ENCODE data around the gene RAB24.
"Not testable (repeated sequence)": the region's sequence is repeated elsewhere in the genome, so short reads cannot be mapped to it uniquely, and the experiment has no call there.

RAB24 gene

GRCh38 chr5:177293819-177294581, 9.5 kb downstream of the RAB24 start:
- DNase-seq (ENCODE audit: low read depth): no peak

GRCh38 chr5:177291735-177292134, 11.8 kb downstream of the RAB24 start:
- no peak for DNase-seq (ENCODE audit: low read depth)

- DNase-seq (ENCODE audit: low read depth): no peak
Observed at GRCh38 chr5:177290816-177291596, 12.5 kb downstream of the RAB24 start.

- no peak for DNase-seq (ENCODE audit: low read depth)
Observed at GRCh38 chr5:177288191-177288590, 15.3 kb downstream of the RAB24 start.

- no peak for DNase-seq (ENCODE audit: low read depth)
Observed at GRCh38 chr5:177276886-177277285, 26.6 kb downstream of the RAB24 start.

- DNase-seq (ENCODE audit: low read depth): no peak
Observed at GRCh38 chr5:177275883-177276282, 27.6 kb downstream of the RAB24 start.

- DNase-seq (ENCODE audit: low read depth): no peak
Observed at GRCh38 chr5:177271113-177271512, 32.4 kb downstream of the RAB24 start.

GRCh38 chr5:177270653-177271052, 32.9 kb downstream of the RAB24 start:
- DNase-seq (ENCODE audit: low read depth): no peak

- DNase-seq (ENCODE audit: low read depth): no peak
Observed at GRCh38 chr5:177269976-177270375, 33.5 kb downstream of the RAB24 start.

GRCh38 chr5:177269232-177269895, 34.2 kb downstream of the RAB24 start:
- DNase-seq (ENCODE audit: low read depth): no peak

GRCh38 chr5:177265395-177265794, 38.1 kb downstream of the RAB24 start:
- DNase-seq (ENCODE audit: low read depth): no peak

- no peak for DNase-seq (ENCODE audit: low read depth)
Observed at GRCh38 chr5:177264178-177264577, 39.3 kb downstream of the RAB24 start.

GRCh38 chr5:177261510-177261909, 42.0 kb downstream of the RAB24 start:
- DNase-seq (ENCODE audit: low read depth): no peak

GRCh38 chr5:177260961-177261360, 42.6 kb downstream of the RAB24 start:
- DNase-seq (ENCODE audit: low read depth): no peak

GRCh38 chr5:177258711-177259110, 44.8 kb downstream of the RAB24 start:
- DNase-seq (ENCODE audit: low read depth): not testable (repeated sequence)

- no peak for DNase-seq (ENCODE audit: low read depth)
Observed at GRCh38 chr5:177256296-177256695, 47.2 kb downstream of the RAB24 start.

- no peak for DNase-seq (ENCODE audit: low read depth)
Observed at GRCh38 chr5:177253252-177253651, 50.3 kb downstream of the RAB24 start.

Measured in fibroblast of the conjunctiva (primary cell).